Adrenal gland (tissue), 5 donors: ENCODE data around the gene STAT3.
"Not testable (repeated sequence)": the region's sequence is repeated elsewhere in the genome, so short reads cannot be mapped to it uniquely, and the experiment has no call there.

Experiments
- CTCF ChIP-seq, 6 experiments: fragments of 450-650 bp in 4 of 6; fragments of 200-600 bp in 2 of 6; sonication (generic) in 1 of 6; IDR thresholded peaks; 1 replicate in 5 of 6; 2 replicates in 1 of 6; pipeline versions ENCODE4 v1.5.1 to v1.8.0; 2016 to 2021; ENCODE audit warnings: antibody characterized with exemption in 6 of 6, mild to moderate bottlenecking in 2 of 6, moderate library complexity in 1 of 6
- POLR2A ChIP-seq, 2 donors: fragments of 450-650 bp; IDR thresholded peaks; one replicate each; pipeline ENCODE4 v1.6.1; 2017; ENCODE audit warnings: antibody characterized with exemption in 2 of 2, mild to moderate bottlenecking in 2 of 2, moderate library complexity in 1 of 2
- donor health status: DM: no; HTN: no; CAD: no.

DNA sequence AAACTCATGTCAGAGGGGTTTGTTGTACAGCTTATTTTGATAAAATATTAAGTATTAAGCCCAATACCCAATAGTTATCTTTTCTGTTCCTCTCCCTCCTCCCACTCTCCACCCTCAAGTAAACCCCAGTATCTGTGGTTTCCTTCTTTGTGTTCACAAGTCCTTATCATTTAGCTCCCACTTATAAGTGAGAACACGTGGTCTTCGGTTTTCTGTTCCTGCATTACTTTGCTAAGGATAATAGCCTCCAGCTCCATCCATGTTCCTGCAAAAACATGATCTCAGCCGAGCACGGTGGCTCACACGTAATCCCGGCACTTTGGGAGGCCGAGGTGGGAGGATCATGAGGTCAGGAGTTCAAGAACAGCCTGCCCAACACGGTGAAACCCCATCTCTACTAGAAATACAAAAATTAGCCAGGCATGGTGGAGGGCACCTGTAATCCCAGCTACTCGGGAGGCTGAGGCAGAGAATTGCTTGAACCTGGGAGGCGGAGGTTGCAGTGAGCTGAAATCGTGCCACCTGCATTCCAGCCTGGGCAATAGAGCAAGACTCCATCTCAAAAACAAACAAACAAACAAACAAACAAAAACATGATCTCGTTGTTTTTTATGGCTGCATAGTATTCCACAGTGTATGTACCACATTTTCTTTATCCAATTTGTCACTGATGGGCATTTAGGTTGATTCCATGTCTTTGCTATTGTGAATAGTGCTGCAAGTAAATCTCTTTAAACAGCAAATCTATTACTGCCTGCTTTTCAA is 19.3 kb downstream of the STAT3 start:
- not testable (repeated sequence) for TF ChIP-seq POLR2A, CTCF (IDR thresholded peaks at IDR 0.05)
